ENCODE data around the gene PRELID3B. TPM values are rescaled to one million over a fixed set of nuclear protein-coding genes. Genes with fewer than 3 reads are reported as not detected.

Gene PRELID3B
- total and polyA plus RNA-seq, 10 of the 15 experiments (the other 5 are each of a cell fraction or from before 2014, with no cell fraction given): 72.5 to 151 (median 124) TPM

- TF ChIP-seq BCL3 (IDR thresholded peaks at IDR 0.05; ENCODE audit: borderline replicate concordance, insufficient read depth, low read depth, low read length, poor library complexity, severe bottlenecking): peak; percentile 46
- TF ChIP-seq USF2 (IDR thresholded peaks at IDR 0.05; ENCODE audit: borderline replicate concordance, low read depth, low read length): no peak
- no peak for TF ChIP-seq FOXK2 (IDR thresholded peaks at IDR 0.05)
- TF ChIP-seq RELB (IDR thresholded peaks at IDR 0.05; ENCODE audit: low read depth): no peak
- TF ChIP-seq EGR1 (IDR thresholded peaks at IDR 0.05; ENCODE audit: borderline replicate concordance in 1 of 2, low read depth in 2 of 2, low read length in 2 of 2): no peak
- no peak for TF ChIP-seq YBX1 (IDR thresholded peaks at IDR 0.05)
- TF ChIP-seq HSF1 (IDR thresholded peaks at IDR 0.05; ENCODE audit: low read depth, low read length): no peak
- TF ChIP-seq RAD51 (IDR thresholded peaks at IDR 0.05): no peak
- no peak for TF ChIP-seq NR2C2 (IDR thresholded peaks at IDR 0.05; ENCODE audit: borderline replicate concordance, control insufficient read depth, insufficient read length, low read depth)
- peak; percentile 96 for TF ChIP-seq NR2F1 (conservative IDR thresholded peaks at IDR 0.05)
- TF ChIP-seq BCLAF1 (IDR thresholded peaks at IDR 0.05): no peak
- TF ChIP-seq SMARCA5 (IDR thresholded peaks at IDR 0.05): peak; percentile 28; the same call in 1 of the 2 replicates
- TF ChIP-seq BACH1 (IDR thresholded peaks at IDR 0.05; ENCODE audit: borderline replicate concordance): 0 out of 2 replicates have a peak, but pooled peaks have one; percentile 51
- TF ChIP-seq PBX3 (IDR thresholded peaks at IDR 0.05; ENCODE audit: insufficient replicate concordance, low read depth, low read length): no peak
Observed at GRCh38 chr20:59006864-59007664, 35.5 kb downstream of the PRELID3B start, which contains the start of gene CTSZ (continued).
